Skeletal muscle tissue (tissue), 4 donors: ENCODE data around the gene ZNF648. TPM values are rescaled to one million over a fixed set of nuclear protein-coding genes. Genes with fewer than 3 reads are reported as not detected.
"Not testable (repeated sequence)": the region's sequence is repeated elsewhere in the genome, so short reads cannot be mapped to it uniquely, and the experiment has no call there.

Source experiments
- H3K27ac ChIP-seq: one replicate; pipeline ENCODE4 v1.7.0; 2013; ENCODE audit warnings: mild to moderate bottlenecking, low read depth, low read length, inconsistent platforms
- H3K27me3 ChIP-seq, 3 donors: one replicate each; pipeline ENCODE4 v1.7.0; 2013; ENCODE audit warnings: low read length in 3 of 3; ENCODE audit not compliant: control insufficient read depth in 3 of 3, insufficient read depth in 3 of 3
- H3K36me3 ChIP-seq, 3 donors: one replicate each; pipeline ENCODE4 v1.7.0; 2013; ENCODE audit warnings: low read length in 3 of 3; ENCODE audit not compliant: control insufficient read depth in 3 of 3, insufficient read depth in 3 of 3
- H3K4me1 ChIP-seq, 3 donors: one replicate each; pipeline ENCODE4 v1.7.0; 2013; ENCODE audit warnings: low read length in 3 of 3, mild to moderate bottlenecking in 3 of 3; ENCODE audit not compliant: control insufficient read depth in 3 of 3, insufficient read depth in 3 of 3
- H3K4me3 ChIP-seq, 3 donors: one replicate each; pipeline ENCODE4 v1.7.0; 2013; ENCODE audit warnings: low read length in 3 of 3
- H3K9ac ChIP-seq, 3 donors: one replicate each; pipeline ENCODE4 v1.7.0; 2013; ENCODE audit warnings: low read length in 3 of 3, mild to moderate bottlenecking in 3 of 3, moderate library complexity in 2 of 3, low read depth in 1 of 3
- H3K9me3 ChIP-seq, 3 donors: one replicate each; pipeline ENCODE4 v1.7.0; 2013; ENCODE audit warnings: low read length in 3 of 3; ENCODE audit not compliant: control insufficient read depth in 3 of 3
- total RNA-seq: library from RNA; depleted of rRNA; stranded (reverse); fragments of >200 nt; gene quantifications from one replicate; pipeline ENCODE4 v1.2.3, GENCODE V29; 2014
- donor health status: Osteomylitis.

ZNF648 gene
- total RNA-seq, 1 donor from 2014 or later, result under 0.01 TPM

DNA sequence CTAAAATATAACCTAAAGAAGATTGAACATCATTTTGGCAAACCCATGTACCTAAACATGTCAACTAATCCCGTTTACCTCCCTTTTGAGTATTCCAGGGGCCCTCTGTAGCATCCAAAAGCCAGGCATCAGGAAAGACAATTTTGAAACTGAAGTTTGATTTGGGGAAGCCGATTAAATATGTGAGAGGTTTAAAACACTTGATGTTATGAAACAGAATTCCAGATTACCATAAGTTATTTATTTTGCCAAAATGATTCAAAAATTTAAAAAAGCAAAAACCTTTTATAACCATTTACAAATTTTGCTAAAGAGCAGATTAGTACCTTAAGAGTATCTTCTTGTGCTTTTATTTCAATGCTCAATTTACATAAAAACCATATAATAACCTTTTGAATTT is 23.3 kb downstream of the ZNF648 start:
- Histone ChIP-seq H3K4me1 (no peaks in the 10 kb centered on the region), H3K27me3 (no peaks in the 10 kb centered on the region), H3K9me3 (peaks cover 0 to 11% (median 3%) of the 10 kb centered on the region in 3 donors), H3K36me3 (no peaks in the 10 kb centered on the region), H3K27ac (no peak overlapping the region), H3K4me3 (no peak overlapping the region), H3K9ac (no peak overlapping the region)

GRCh38 chr1:182035097-182035770 is 26.3 kb downstream of the ZNF648 start:
- H3K9me3 ChIP-seq, result peaks cover 0 to 11% (median 3%) of the 10 kb centered on the region in 3 donors
- no peak overlapping the region for H3K9ac ChIP-seq
- H3K36me3 ChIP-seq, result no peaks in the 10 kb centered on the region
- no peaks in the 10 kb centered on the region for H3K4me1 ChIP-seq
- H3K4me3 ChIP-seq, result no peak overlapping the region
- no peak overlapping the region for H3K27ac ChIP-seq
- H3K27me3 ChIP-seq, result no peaks in the 10 kb centered on the region

DNA sequence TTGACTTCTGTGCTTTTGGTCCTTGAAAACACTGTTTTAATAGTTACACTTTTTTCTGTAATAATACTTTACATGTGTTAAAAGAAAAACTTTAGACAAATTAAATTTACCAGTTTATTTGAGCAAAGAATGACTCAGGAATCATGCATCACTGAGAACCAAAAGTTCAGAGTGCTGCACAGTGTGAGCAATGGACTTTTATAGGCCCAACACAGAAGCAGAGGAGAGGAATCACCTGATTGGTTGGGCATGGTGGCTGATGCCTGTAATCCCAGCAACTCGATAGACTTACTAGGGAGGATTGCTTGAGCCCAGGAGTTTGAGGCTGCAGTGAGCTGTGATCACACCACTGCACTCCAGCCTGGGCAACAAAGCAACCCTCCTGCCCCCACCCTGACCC is 29.3 kb downstream of the ZNF648 start:
- Histone ChIP-seq H3K36me3 (no peaks in the 10 kb centered on the region), H3K4me1 (peaks cover 4 to 9% (median 5%) of the 10 kb centered on the region in 3 donors), H3K9me3 (peaks cover 0 to 3% (median 0%) of the 10 kb centered on the region in 3 donors), H3K4me3 (no peak overlapping the region), H3K9ac (no peak overlapping the region), H3K27me3 (no peaks in the 10 kb centered on the region), H3K27ac (no peak overlapping the region)

DNA sequence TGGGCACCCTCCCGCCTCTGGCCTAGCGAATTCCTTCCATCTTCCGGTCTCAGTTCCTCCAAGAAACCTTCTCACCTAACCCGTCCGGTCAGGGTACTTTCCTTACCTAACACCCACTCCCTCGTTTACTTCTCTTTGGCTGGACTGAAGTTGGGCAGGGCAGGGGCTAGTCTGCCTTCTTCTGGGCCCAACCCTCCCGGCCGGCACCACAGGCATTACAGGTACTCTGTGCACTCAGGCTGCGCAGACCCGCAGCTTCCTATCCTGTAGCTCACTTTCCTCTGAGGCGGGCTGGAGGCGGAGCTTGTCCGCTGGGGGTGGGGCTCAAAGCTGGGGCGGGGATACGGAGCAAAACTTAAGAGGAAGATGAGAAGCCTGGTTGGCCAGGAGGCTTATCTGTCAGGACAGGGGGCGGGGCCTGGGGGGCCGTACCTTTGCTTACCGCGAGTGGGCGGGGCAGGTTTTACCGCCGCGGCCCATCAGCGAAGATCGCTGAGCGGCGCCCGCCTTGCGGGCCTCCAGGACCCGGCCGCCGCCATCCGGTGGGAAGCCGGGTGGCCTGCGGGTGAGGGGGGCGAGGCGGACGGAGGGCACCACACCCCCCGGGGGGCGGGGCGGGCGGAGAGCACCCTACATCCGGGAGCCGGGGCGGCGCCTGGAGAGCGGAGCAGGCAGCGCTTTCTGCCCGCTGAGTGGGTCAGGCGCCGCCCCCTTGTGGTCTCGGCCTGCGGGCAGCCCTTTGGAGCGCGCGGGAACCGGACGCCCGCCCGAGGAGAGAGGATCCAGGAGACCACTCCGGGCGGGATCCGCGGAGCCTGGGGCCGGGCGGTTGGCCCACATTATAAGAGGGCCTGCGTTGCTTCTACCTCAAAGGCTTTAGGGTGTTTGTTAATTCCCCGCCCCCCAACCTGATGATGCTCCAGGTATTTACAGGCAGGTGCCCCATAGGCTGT is 31.9 kb downstream of the ZNF648 start:
- peak overlapping the region; percentile 87 to 90 (median 88) for H3K4me3 ChIP-seq
- peak overlapping the region; percentile 76 to 83 (median 78) for H3K9ac ChIP-seq
- H3K36me3 ChIP-seq, result no peaks in the 10 kb centered on the region
- H3K9me3 ChIP-seq, result no peaks in the 10 kb centered on the region
- H3K27me3 ChIP-seq, result no peaks in the 10 kb centered on the region
- H3K4me1 ChIP-seq, result peaks cover 4 to 9% (median 5%) of the 10 kb centered on the region in 3 donors
- H3K27ac ChIP-seq, result peak overlapping the region; percentile 57

DNA sequence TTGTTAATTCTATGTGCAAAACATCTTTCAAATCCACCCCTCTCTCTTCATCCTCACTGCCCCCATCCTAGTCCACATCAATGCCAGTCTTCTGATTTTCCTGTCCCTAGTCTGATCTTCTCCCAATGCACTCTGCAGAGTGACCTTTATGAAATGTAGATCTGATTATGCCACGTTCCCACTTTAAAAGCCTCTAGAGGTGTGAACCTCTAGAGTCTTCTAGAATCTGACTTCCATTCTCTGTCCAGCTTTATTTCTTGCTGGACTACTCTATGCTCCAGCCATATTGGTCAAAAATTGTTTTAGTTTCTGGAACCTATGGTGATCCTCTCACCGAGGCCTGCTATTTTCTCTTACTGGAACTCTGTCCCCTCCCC is 32.5 kb downstream of the ZNF648 start:
- H3K9me3 ChIP-seq, result no peaks in the 10 kb centered on the region
- H3K27ac ChIP-seq, result peak overlapping the region; percentile 57
- H3K36me3 ChIP-seq, result no peaks in the 10 kb centered on the region
- H3K9ac ChIP-seq, result peak overlapping the region; percentile 76 to 83 (median 78)
- H3K4me3 ChIP-seq, result peak overlapping the region; percentile 87 to 90 (median 88)
- no peaks in the 10 kb centered on the region for H3K27me3 ChIP-seq
- H3K4me1 ChIP-seq, result peaks cover 4 to 9% (median 5%) of the 10 kb centered on the region in 3 donors

- H3K4me1 ChIP-seq, result no peaks in the 10 kb centered on the region
- no peak overlapping the region for H3K9ac ChIP-seq
- H3K27ac ChIP-seq, result no peak overlapping the region
- H3K9me3 ChIP-seq, result peaks cover 0 to 3% (median 2%) of the 10 kb centered on the region in 3 donors
- H3K4me3 ChIP-seq, result no peak overlapping the region
- no peaks in the 10 kb centered on the region for H3K36me3 ChIP-seq
- no peaks in the 10 kb centered on the region for H3K27me3 ChIP-seq
These were observed 46.2 kb downstream of the ZNF648 start for GRCh38 chr1:182015360-182015759.

DNA sequence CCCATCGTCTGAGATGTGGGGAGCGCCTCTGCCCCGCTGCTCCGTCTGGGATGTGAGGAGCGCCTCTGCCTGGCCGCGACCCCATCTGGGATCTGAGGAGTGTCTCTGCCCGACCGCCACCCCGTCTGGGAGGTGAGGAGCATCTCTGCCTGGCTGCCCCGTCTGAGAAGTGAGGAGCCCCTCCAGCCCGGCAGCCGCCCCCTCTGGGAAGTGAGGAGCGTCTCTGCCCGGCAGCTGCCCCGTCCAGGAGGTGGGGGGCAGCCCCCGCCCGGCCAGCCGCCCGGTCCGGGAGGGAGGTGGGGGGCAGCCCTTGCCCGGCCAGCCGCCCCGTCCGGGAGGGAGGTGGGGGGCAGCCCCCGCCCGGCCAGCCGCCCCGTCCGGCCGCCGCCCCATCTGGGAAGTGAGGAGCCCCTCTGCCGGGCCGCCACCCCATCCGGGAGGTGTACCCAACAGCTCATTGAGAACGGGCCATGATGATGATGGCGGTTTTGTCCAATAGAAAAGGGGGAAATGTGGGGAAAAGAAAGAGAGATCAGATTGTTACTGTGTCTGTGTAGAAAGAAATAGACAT is 50.6 kb downstream of the ZNF648 start:
- H3K4me3 ChIP-seq, H3K27me3 ChIP-seq, H3K9ac ChIP-seq, H3K4me1 ChIP-seq, H3K36me3 ChIP-seq, H3K9me3 ChIP-seq, H3K27ac ChIP-seq: not testable (repeated sequence)

DNA sequence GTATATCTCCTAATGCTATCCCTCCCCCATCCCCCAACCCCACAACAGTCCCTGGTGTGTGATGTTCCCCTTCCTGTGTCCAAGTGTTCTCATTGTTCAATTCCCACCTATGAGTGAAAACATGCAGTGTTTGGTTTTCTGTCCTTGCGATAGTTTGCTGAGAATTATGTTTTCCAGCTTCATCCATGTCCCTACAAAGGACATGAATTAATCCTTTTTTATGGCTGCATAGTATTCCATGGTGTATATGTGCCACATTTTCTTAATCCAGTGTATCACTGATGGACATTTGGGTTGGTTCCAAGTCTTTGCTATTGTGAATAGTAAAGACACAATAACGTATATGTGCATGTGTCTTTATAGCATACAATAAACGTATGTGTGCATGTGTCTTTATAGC is 56.1 kb downstream of the ZNF648 start:
- not testable (repeated sequence) for H3K27ac ChIP-seq, H3K4me3 ChIP-seq, H3K9me3 ChIP-seq, H3K9ac ChIP-seq, H3K36me3 ChIP-seq, H3K27me3 ChIP-seq, H3K4me1 ChIP-seq

DNA sequence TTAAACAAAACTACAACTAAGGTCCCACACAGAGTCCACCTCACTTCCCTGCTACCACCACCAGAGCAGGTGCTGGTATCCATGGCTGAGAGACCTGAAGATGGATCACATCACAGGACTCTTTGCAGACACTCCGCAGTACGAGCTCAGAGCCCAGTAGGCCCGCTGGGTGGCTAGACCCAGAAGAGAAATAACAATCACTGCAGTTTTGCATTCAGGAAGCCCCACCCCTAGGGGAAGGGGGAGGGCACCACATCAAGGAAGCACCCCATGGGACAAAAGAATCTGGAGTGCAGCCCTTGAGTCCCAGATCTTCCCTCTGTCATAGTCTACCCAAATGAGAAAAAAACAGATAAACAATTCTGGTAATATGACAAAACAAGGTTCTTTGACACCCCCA is 56.9 kb downstream of the ZNF648 start:
- H3K9me3 ChIP-seq, result peaks cover 0 to 2% (median 0%) of the 10 kb centered on the region in 3 donors
- peaks cover 0 to 7% (median 3%) of the 10 kb centered on the region in 3 donors for H3K27me3 ChIP-seq
- H3K27ac ChIP-seq, result peak overlapping the region; percentile 44
- H3K36me3 ChIP-seq, result no peaks in the 10 kb centered on the region
- peaks cover 0 to 6% (median 0%) of the 10 kb centered on the region in 3 donors for H3K4me1 ChIP-seq
- H3K4me3 ChIP-seq, result no peak overlapping the region
- H3K9ac ChIP-seq, result no peak overlapping the region
